Measurements from ENCODE around the gene NSD2. TPM values are rescaled to one million over a fixed set of nuclear protein-coding genes. Genes with fewer than 3 reads are reported as not detected.

Gene NSD2
- total and polyA plus RNA-seq, 4 experiments from 2014 or later: 1.1 to 57.4 (median 33.2) TPM

GRCh38 chr4:1960170-1960825 lies 89.1 kb downstream of the NSD2 start:
- no peak overlapping the region for H3K4me3 Mint-ChIP-seq
- no peak for DNase-seq
- H3K36me3 Mint-ChIP-seq: peaks cover 61 to 71% of the 10 kb centered on the region in 2 donors
- H3K4me1 Mint-ChIP-seq: no peaks in the 10 kb centered on the region
- no peak overlapping the region for H3K27ac Mint-ChIP-seq
- H3K4me1 ChIP-seq (ENCODE audit: insufficient read depth, low read length): no peaks in the 10 kb centered on the region
- H3K27ac ChIP-seq (ENCODE audit: low read depth, low read length): no peak overlapping the region
- peaks cover 48% of the 10 kb centered on the region for H3K36me3 ChIP-seq (ENCODE audit: insufficient read depth, low read length)
- no peaks in the 10 kb centered on the region for H3K27me3 ChIP-seq (ENCODE audit: insufficient read depth, low read length)
- H3K9me3 ChIP-seq (ENCODE audit: control insufficient read depth in 1 of 2, low read length in 2 of 2): no peaks in the 10 kb centered on the region
- H3K9me3 Mint-ChIP-seq: no peaks in the 10 kb centered on the region
- H3K4me3 ChIP-seq (ENCODE audit: low read length in 2 of 2): no peak overlapping the region
- H3K27me3 Mint-ChIP-seq: no peaks in the 10 kb centered on the region
- ChIA-PET CTCF (ENCODE audit: partially characterized antibody) (no interaction called here), POLR2A (ENCODE audit: partially characterized antibody) (no interaction called here)
- intact Hi-C loops (cut with micrococcal nuclease): no loop called here

GRCh38 chr4:1961038-1961437 lies 89.8 kb downstream of the NSD2 start:
- no peak overlapping the region for H3K4me3 ChIP-seq (ENCODE audit: low read length in 2 of 2)
- no peaks in the 10 kb centered on the region for H3K27me3 Mint-ChIP-seq
- no peaks in the 10 kb centered on the region for H3K4me1 ChIP-seq (ENCODE audit: insufficient read depth, low read length)
- H3K36me3 ChIP-seq (ENCODE audit: insufficient read depth, low read length): peaks cover 48% of the 10 kb centered on the region
- no peaks in the 10 kb centered on the region for H3K9me3 ChIP-seq (ENCODE audit: control insufficient read depth in 1 of 2, low read length in 2 of 2)
- DNase-seq: no peak
- no peaks in the 10 kb centered on the region for H3K27me3 ChIP-seq (ENCODE audit: insufficient read depth, low read length)
- ChIA-PET POLR2A (ENCODE audit: partially characterized antibody) (no interaction called here), CTCF (ENCODE audit: partially characterized antibody) (interaction anchor here (0.6 to 1.3 kb wide), 2 partner anchors 62 to 272 kb away, joined by 3 to 4 read pairs; no protein-coding TSS in a partner anchor)
- H3K27ac ChIP-seq (ENCODE audit: low read depth, low read length): no peak overlapping the region
- peaks cover 67 to 70% of the 10 kb centered on the region in 2 donors for H3K36me3 Mint-ChIP-seq
- no peaks in the 10 kb centered on the region for H3K4me1 Mint-ChIP-seq
- intact Hi-C loops (cut with micrococcal nuclease): no loop called here
- no peaks in the 10 kb centered on the region for H3K9me3 Mint-ChIP-seq
- H3K27ac Mint-ChIP-seq: peak overlapping the region in 1 of 7 donors; percentile 51
- H3K4me3 Mint-ChIP-seq: no peak overlapping the region

- Histone ChIP-seq H3K4me3 (ENCODE audit: low read length in 2 of 2) (no peak overlapping the region), H3K9me3 (ENCODE audit: control insufficient read depth in 1 of 2, low read length in 2 of 2) (no peaks in the 10 kb centered on the region), H3K36me3 (ENCODE audit: insufficient read depth, low read length) (peaks cover 48% of the 10 kb centered on the region), H3K27me3 (ENCODE audit: insufficient read depth, low read length) (no peaks in the 10 kb centered on the region), H3K27ac (ENCODE audit: low read depth, low read length) (no peak overlapping the region), H3K4me1 (ENCODE audit: insufficient read depth, low read length) (no peaks in the 10 kb centered on the region)
- H3K4me1 Mint-ChIP-seq: no peaks in the 10 kb centered on the region
- no peak overlapping the region for H3K4me3 Mint-ChIP-seq
- CTCF ChIA-PET (ENCODE audit: partially characterized antibody): interaction anchor here (0.6 to 1.3 kb wide), 2 partner anchors 62 to 272 kb away, joined by 3 to 4 read pairs; no protein-coding TSS in a partner anchor
- no peak for DNase-seq
- no peaks in the 10 kb centered on the region for H3K27me3 Mint-ChIP-seq
- peak overlapping the region in 5 of 7 donors; percentile 10 to 80 (median 38) for H3K27ac Mint-ChIP-seq
- intact Hi-C loops (cut with micrococcal nuclease): no loop called here
- peaks cover 65 to 69% of the 10 kb centered on the region in 2 donors for H3K36me3 Mint-ChIP-seq
- POLR2A ChIA-PET (ENCODE audit: partially characterized antibody): no interaction called here
- no peaks in the 10 kb centered on the region for H3K9me3 Mint-ChIP-seq
These were observed 90.4 kb downstream of the NSD2 start for GRCh38 chr4:1961563-1961962.

GRCh38 chr4:1962980-1963379 lies 91.8 kb downstream of the NSD2 start:
- Mint-ChIP-seq H3K4me3 (no peak overlapping the region), H3K9me3 (no peaks in the 10 kb centered on the region), H3K27me3 (no peaks in the 10 kb centered on the region), H3K36me3 (peaks cover 60 to 64% of the 10 kb centered on the region in 2 donors), H3K4me1 (no peaks in the 10 kb centered on the region), H3K27ac (peak overlapping the region in 4 of 7 donors; percentile 12 to 77 (median 49))
- Histone ChIP-seq H3K4me1 (ENCODE audit: insufficient read depth, low read length) (no peaks in the 10 kb centered on the region), H3K27me3 (ENCODE audit: insufficient read depth, low read length) (no peaks in the 10 kb centered on the region), H3K27ac (ENCODE audit: low read depth, low read length) (no peak overlapping the region), H3K4me3 (ENCODE audit: low read length in 2 of 2) (no peak overlapping the region), H3K36me3 (ENCODE audit: insufficient read depth, low read length) (peaks cover 42% of the 10 kb centered on the region), H3K9me3 (ENCODE audit: control insufficient read depth in 1 of 2, low read length in 2 of 2) (no peaks in the 10 kb centered on the region)
- POLR2A ChIA-PET (ENCODE audit: partially characterized antibody): no interaction called here
- DNase-seq: no peak
- intact Hi-C loops (cut with micrococcal nuclease): no loop called here
- CTCF ChIA-PET (ENCODE audit: partially characterized antibody): interaction anchor here (0.8 kb wide), 1 partner anchor 46 kb away, joined by 3 read pairs; the partner anchor contains the start of gene NELFA

- DNase-seq: no peak
- H3K27ac ChIP-seq (ENCODE audit: low read depth, low read length): no peak overlapping the region
- ChIA-PET CTCF (ENCODE audit: partially characterized antibody) (no interaction called here), POLR2A (ENCODE audit: partially characterized antibody) (no interaction called here)
- Mint-ChIP-seq H3K27ac (no peak overlapping the region), H3K9me3 (no peaks in the 10 kb centered on the region), H3K4me3 (no peak overlapping the region), H3K27me3 (no peaks in the 10 kb centered on the region), H3K4me1 (no peaks in the 10 kb centered on the region), H3K36me3 (peaks cover 50 to 59% of the 10 kb centered on the region in 2 donors)
- H3K4me1 ChIP-seq (ENCODE audit: insufficient read depth, low read length): no peaks in the 10 kb centered on the region
- intact Hi-C loops (cut with micrococcal nuclease): no loop called here
- H3K4me3 ChIP-seq (ENCODE audit: low read length in 2 of 2): no peak overlapping the region
- peaks cover 42% of the 10 kb centered on the region for H3K36me3 ChIP-seq (ENCODE audit: insufficient read depth, low read length)
- no peaks in the 10 kb centered on the region for H3K27me3 ChIP-seq (ENCODE audit: insufficient read depth, low read length)
- H3K9me3 ChIP-seq (ENCODE audit: control insufficient read depth in 1 of 2, low read length in 2 of 2): no peaks in the 10 kb centered on the region
These were observed 93.2 kb downstream of the NSD2 start for GRCh38 chr4:1964443-1964842.

- Histone ChIP-seq H3K27me3 (ENCODE audit: insufficient read depth, low read length) (no peaks in the 10 kb centered on the region), H3K4me1 (ENCODE audit: insufficient read depth, low read length) (no peaks in the 10 kb centered on the region), H3K4me3 (ENCODE audit: low read length in 2 of 2) (no peak overlapping the region), H3K27ac (ENCODE audit: low read depth, low read length) (no peak overlapping the region), H3K36me3 (ENCODE audit: insufficient read depth, low read length) (peaks cover 38% of the 10 kb centered on the region), H3K9me3 (ENCODE audit: control insufficient read depth in 1 of 2, low read length in 2 of 2) (no peaks in the 10 kb centered on the region)
- H3K36me3 Mint-ChIP-seq: peaks cover 48 to 60% of the 10 kb centered on the region in 2 donors
- H3K27ac Mint-ChIP-seq: peak overlapping the region in 4 of 7 donors; percentile 5 to 84 (median 44)
- H3K4me1 Mint-ChIP-seq: no peaks in the 10 kb centered on the region
- CTCF ChIA-PET (ENCODE audit: partially characterized antibody): interaction anchor here (0.6 kb wide), 1 partner anchor 8 kb away, joined by 3 read pairs; no protein-coding TSS in a partner anchor
- intact Hi-C loops (cut with micrococcal nuclease): no loop called here
- POLR2A ChIA-PET (ENCODE audit: partially characterized antibody): no interaction called here
- DNase-seq: no peak
- no peak overlapping the region for H3K4me3 Mint-ChIP-seq
- H3K27me3 Mint-ChIP-seq: no peaks in the 10 kb centered on the region
- no peaks in the 10 kb centered on the region for H3K9me3 Mint-ChIP-seq
These were observed 93.8 kb downstream of the NSD2 start for GRCh38 chr4:1964971-1965370.

- intact Hi-C loops (cut with micrococcal nuclease): no loop called here
These were observed 96.4 kb downstream of the NSD2 start for GRCh38 chr4:1967512-1968149.

More at GRCh38 chr4:1967512-1968149, 96.4 kb downstream of the NSD2 start:
- no peaks in the 10 kb centered on the region for H3K9me3 Mint-ChIP-seq
- H3K4me1 Mint-ChIP-seq: peaks cover 0 to 1% (median 0%) of the 10 kb centered on the region in 4 donors
- no peak for DNase-seq
- H3K27me3 Mint-ChIP-seq: no peaks in the 10 kb centered on the region
- Histone ChIP-seq H3K27ac (ENCODE audit: low read depth, low read length) (no peak overlapping the region), H3K27me3 (ENCODE audit: insufficient read depth, low read length) (no peaks in the 10 kb centered on the region), H3K4me3 (ENCODE audit: low read length in 2 of 2) (no peak overlapping the region), H3K36me3 (ENCODE audit: insufficient read depth, low read length) (peaks cover 17% of the 10 kb centered on the region), H3K4me1 (ENCODE audit: insufficient read depth, low read length) (no peaks in the 10 kb centered on the region), H3K9me3 (ENCODE audit: control insufficient read depth in 1 of 2, low read length in 2 of 2) (no peaks in the 10 kb centered on the region)
- H3K27ac Mint-ChIP-seq: peak overlapping the region in 6 of 7 donors; percentile 9 to 90 (median 64)
- ChIA-PET CTCF (ENCODE audit: partially characterized antibody) (no interaction called here), POLR2A (ENCODE audit: partially characterized antibody) (no interaction called here)
- no peak overlapping the region for H3K4me3 Mint-ChIP-seq
- peaks cover 37 to 51% of the 10 kb centered on the region in 2 donors for H3K36me3 Mint-ChIP-seq
